GM18873 (cell line): Measurements from ENCODE around the gene CFAP58.

Experiments
- ATAC-seq: cut with Tn5 transposase; IDR thresholded peaks from one replicate; pipeline ENCODE4 v1.9.1; 2021; ENCODE audit warnings: mild to moderate bottlenecking, moderate library complexity, moderate number of reproducible peaks; ENCODE audit not compliant: unreplicated experiment, low FRiP score

The CFAP58 gene

DNA sequence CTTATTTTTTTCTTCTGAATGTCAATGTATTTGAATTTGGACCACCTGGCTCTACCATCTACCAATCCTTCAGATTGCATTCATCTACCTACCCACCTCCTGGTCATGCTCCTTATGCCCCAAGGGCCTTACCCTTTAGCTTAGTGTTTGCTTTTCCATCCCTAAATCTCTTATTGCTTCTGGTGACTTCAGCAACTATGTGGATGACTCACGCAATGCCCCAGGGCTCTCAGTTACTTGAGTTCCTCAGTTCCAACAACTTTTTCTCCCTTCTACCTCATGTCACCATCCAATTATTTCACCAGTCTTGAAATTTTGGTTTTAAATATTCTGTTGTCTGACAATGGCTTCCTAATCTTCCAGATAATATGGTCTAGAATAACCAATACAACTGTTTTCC lies 118.9 kb downstream of the CFAP58 start:
- no peak for ATAC-seq

GRCh38 chr10:104472957-104473745 lies 119.5 kb downstream of the CFAP58 start:
- ATAC-seq, result no peak

DNA sequence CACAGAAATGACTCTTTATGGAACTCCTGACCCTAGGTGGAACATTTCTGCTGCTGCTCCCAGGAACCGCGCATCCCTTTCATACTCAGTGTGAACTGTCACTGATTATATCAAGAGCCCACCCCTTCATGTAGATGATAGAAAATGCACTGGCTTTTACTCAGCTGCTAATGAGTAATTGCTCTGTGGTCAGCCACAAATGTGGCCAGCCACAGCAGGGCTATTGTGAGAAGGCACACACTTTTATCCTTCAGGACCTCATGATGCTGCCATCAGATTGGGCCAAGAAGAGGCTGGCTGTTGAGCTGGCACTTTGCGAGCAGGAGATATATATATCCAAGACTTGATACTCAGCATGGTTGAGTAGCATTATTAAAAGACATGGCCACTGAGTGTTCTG lies 124.7 kb downstream of the CFAP58 start:
- no peak for ATAC-seq

DNA sequence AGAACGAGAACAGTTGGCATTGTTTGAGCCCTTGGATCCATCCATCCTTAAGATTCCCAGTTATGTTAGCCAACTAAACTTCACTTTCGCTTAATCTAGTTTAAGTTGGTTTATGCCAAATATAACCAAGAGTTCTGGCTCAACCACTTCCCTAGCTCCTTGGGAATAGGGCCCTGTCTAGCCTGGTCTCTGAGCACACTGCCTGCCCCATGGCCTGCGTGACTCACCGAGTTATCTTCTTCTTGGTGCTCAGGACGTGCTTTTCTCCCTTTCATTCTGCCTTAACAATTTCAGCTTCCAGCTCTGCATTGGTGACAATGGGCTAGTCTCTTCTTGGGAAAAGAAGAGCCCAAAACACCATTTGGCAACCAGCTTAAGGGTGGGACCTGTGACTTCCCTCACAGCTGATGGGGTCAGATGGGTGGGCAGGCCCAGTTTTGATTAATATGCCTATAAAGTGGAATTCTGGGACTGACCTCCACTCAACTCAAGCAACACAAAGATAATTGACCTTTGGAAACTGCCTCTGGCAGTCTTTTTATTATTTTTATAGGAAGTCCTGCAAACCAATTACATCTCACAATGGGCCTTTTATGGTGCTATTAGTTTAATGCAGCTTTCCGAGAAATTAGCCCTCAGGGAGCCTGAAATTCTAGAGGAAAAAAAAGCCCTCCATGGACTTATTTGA lies 126.4 kb downstream of the CFAP58 start:
- ATAC-seq, result no peak

DNA sequence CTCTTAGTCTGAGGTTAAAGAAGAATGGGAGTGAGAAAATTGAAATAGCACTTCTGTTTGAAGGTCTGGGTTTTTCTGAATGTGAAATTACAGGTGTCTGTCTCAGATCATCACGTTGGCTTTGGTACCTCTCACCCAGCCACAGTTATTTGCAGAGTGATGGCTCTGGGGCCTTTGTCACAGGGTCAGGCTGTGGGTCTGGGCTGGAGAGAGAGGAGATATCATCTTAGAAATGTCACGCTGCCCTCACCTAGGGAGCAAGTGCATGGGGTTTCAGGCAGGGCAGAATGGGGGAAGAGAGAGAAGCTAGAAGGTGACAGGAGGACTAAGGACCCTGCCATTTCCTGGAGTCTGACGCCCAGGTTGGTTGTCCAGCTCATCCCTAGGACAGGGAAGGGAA lies 127.2 kb downstream of the CFAP58 start:
- no peak for ATAC-seq

DNA sequence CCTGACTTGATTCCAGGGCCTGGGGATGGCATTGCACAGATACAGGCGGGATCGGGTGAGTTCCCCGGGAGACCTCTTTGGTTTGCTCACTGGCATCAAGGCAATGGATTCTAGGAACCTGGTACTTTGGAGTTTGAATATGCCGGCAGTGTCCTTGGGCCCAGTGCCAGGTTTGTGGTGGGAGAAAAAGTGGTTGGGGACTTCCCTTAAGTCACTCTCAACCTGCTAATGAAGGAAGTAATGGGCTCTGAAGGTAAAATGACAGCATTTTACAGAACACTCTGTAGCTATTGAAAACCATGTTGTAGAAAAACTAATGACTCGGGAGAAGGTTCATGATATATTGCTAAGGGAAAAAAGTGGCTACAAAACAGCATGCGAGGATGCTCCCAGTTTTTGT lies 129.9 kb downstream of the CFAP58 start:
- no peak for ATAC-seq

DNA sequence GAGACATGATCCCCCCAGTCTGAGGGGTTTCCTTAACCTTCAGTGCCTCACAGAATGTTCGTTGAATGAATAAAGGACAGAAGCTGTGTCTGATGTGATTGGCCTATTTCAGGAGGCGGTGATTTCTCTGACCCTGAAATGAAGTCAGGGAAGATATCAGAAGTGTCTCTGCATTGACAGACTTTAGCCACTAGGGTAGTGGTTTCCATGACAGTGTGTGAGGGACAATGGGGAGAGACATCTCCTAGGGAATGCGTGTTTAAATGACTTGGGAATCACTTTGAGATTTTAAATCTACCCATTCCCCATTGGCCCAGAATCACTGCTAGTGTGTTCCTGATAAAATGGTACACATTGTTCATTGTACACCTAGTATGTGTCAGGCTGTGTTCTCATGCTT lies 132.0 kb downstream of the CFAP58 start:
- no peak for ATAC-seq

GRCh38 chr10:104486803-104487202 lies 133.2 kb downstream of the CFAP58 start:
- ATAC-seq, result no peak

GRCh38 chr10:104487794-104488438 lies 134.3 kb downstream of the CFAP58 start:
- no peak for ATAC-seq

DNA sequence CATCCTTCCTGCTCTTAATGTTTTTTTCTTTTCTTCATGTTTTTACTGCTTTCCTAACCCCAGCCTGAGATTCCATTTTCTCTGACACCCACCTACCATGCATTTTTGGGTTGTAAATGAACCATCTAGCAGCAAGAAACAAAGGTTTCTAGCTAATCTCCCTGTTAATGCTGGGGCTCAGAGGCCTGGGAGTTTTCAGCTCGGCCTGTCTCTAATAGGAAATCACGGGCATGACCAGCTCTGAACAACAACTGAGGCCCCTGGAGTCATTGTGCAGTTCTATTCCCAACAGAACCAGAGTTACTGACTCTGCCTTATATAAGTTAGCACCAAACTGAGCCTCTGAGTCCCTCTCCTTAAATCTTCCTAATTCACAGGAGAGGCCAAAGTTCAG lies 134.8 kb downstream of the CFAP58 start:
- no peak for ATAC-seq

GRCh38 chr10:104492329-104492940 lies 138.8 kb downstream of the CFAP58 start:
- no peak for ATAC-seq

DNA sequence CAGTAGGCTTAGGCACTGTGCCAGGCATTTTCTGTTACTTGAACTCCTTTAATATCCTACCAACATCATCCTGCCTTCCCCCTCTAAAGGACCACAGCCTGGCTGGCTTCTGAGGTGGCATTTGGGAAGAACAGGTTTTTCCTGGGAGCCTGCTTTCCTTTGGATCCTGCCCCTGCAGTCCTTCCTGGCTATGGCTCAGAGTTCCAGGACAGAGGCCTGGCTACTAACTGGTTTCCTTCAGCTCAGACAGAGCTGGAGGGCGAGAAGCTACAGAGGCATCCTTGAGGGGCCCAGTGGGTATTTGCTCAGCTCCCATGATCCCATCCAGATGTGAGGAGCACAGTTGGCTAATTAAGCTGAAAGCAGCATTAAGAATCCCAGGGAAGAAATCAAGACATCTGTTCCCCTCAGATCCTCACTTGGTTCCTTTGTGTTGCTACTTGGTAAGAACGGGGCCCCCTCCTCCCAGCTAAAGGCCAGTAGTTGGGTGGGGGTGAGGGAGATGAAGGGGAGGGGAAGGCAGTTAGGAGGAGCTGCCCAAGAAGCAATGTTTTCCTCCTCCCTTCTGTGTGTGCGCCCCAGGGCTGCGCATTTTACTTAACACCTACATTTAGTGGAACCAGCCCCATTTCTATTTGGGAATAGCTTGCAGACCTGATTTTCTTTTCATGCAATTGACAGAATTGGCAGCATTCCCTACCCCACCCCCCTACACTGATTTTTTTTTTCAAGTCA lies 144.9 kb downstream of the CFAP58 start:
- ATAC-seq, result no peak

GRCh38 chr10:104501449-104501848 lies 147.8 kb downstream of the CFAP58 start:
- ATAC-seq, result no peak

DNA sequence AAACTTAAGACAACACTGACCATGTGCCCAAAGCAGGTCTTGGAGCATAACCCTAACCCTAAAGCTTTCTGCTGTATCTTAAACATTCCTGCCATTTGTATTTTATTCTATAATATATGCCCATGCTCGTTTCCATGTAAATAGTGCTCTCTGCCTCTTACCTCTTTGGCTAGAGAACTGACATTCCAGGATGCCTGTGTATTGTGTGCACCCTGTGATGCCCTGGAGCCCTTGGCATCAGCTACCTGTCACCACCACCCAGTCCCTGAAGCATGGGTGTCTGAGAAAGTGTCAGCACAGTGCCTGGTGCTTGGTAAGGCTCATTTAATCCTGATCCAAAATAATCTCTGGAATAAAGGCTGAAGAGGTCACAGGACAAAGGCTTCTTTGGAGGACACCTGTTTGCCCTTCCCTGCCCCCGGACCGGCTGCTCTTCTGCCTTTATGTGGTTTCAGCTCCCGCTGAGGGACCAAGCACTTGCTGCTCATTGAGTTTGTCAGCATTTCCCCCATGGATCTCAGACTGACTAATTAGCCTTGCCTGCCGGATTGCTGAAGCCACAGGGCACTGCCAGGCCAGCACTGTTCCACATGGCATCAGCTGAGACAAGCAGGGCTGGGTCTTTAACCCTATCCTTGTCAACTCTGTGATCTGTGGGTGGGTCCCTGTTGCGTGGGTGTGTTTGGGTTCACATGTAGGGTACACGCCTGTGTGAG lies 148.4 kb downstream of the CFAP58 start:
- no peak for ATAC-seq

GRCh38 chr10:104502907-104503306 lies 149.3 kb downstream of the CFAP58 start:
- ATAC-seq, result no peak
